ENCODE data around the gene CCDC33. TPM values are rescaled to one million over a fixed set of nuclear protein-coding genes. Genes with fewer than 3 reads are reported as not detected.

Gene CCDC33
- total and polyA plus RNA-seq, 12 donors, result not detected

DNA sequence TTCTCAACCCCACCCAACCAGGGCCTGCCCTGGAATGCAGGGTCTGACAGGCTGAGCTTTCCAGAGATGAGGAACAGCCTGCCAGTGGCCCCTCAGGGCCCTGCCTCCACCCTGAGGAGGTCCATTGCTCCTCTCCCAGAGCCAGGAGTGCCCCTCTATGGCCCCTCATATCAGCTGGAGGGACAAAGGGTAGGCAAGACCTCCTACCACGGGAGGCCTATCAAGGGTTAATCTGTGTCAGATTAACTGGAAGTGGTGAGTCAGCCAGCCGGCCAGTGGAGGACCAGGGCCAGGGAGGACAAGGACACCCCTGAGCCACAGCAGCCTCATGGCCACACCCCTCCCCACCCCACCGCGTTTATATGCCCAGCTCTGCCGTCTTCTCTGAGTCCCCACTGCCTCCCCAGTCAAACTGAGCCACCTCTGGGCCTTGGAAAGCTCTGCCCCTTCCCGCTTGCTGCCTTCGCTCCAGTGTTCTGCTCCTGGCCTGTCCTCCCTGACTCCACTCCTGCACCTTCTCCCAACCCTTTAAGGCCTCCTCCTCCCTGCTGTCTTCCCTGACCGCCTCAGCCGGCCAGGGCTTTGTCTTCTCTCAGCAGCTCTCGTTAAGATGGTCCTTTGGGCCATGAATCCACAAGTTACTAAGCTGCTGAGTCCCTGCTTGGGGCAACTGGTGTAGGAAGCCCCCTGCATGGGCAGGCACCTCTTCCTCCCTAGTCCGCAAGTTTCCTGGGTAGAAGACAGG is 6.5 kb downstream of the CCDC33 start:
- Histone ChIP-seq H3K9me3 (no peaks in the 10 kb centered on the region), H3K4me1 (peaks cover 23 to 56% (median 45%) of the 10 kb centered on the region in 9 donors), H3K27me3 (peaks cover 0 to 22% (median 11%) of the 10 kb centered on the region in 7 donors), H3K27ac (peak overlapping the region in 2 of 10 donors; percentile 7 to 30), H3K36me3 (no peaks in the 10 kb centered on the region), H3K4me3 (no peak overlapping the region)
- WGBS, 2 donors, result 52 to 56% methylated on average over 11 of the region's 11 CpGs
- TF ChIP-seq, protein P1, sequence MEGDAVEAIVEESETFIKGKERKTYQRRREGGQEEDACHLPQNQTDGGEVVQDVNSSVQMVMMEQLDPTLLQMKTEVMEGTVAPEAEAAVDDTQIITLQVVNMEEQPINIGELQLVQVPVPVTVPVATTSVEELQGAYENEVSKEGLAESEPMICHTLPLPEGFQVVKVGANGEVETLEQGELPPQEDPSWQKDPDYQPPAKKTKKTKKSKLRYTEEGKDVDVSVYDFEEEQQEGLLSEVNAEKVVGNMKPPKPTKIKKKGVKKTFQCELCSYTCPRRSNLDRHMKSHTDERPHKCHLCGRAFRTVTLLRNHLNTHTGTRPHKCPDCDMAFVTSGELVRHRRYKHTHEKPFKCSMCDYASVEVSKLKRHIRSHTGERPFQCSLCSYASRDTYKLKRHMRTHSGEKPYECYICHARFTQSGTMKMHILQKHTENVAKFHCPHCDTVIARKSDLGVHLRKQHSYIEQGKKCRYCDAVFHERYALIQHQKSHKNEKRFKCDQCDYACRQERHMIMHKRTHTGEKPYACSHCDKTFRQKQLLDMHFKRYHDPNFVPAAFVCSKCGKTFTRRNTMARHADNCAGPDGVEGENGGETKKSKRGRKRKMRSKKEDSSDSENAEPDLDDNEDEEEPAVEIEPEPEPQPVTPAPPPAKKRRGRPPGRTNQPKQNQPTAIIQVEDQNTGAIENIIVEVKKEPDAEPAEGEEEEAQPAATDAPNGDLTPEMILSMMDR (IDR thresholded peaks at IDR 0.05), result no peak
- intact Hi-C loops (cut with DNase I), result loop anchor here in 5 of 10 donors (5.0 to 10.0 kb wide), 5 partner anchors 88 to 118 kb away; partner anchors contain the start of gene ISLR2 (in 1 of the 5)
- ATAC-seq (peak in 1 of 8 donors; percentile 14), DNase-seq (no peak)

DNA sequence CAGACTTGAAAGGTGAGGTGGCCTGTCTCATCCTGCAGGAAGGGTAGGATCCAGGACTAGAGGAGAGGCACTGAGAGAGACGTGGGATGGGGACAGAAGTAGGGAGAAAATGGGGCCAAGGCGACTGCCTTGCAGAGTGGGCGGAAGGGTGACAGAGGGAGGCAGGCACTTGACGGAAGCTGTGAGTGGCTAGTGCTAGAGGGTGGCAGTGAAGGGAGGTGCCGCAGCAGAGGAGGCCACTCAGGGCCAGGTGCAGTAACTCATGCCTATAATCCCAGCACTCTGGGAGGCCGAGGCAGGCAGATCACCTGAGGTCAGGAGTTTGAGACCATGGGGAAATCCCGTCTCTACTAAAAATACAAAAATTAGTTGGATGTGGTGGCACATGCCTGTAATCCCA is 7.3 kb downstream of the CCDC33 start:
- TF ChIP-seq, protein P1 (IDR thresholded peaks at IDR 0.05), result no peak
- ATAC-seq, result no peak
- 87 to 97% methylated on average over 7 of the region's 7 CpGs for WGBS, 2 donors
- H3K4me3 ChIP-seq, result no peak overlapping the region
- H3K36me3 ChIP-seq, result no peaks in the 10 kb centered on the region
- H3K27me3 ChIP-seq, result peaks cover 0 to 22% (median 11%) of the 10 kb centered on the region in 7 donors
- intact Hi-C loops (cut with DNase I), result loop anchor here in 5 of 10 donors (5.0 to 10.0 kb wide), 5 partner anchors 89 to 119 kb away; partner anchors contain the start of gene ISLR2 (in 1 of the 5)
- H3K27ac ChIP-seq, result no peak overlapping the region
- no peak for DNase-seq
- H3K4me1 ChIP-seq, result peaks cover 23 to 56% (median 45%) of the 10 kb centered on the region in 9 donors
- no peaks in the 10 kb centered on the region for H3K9me3 ChIP-seq

DNA sequence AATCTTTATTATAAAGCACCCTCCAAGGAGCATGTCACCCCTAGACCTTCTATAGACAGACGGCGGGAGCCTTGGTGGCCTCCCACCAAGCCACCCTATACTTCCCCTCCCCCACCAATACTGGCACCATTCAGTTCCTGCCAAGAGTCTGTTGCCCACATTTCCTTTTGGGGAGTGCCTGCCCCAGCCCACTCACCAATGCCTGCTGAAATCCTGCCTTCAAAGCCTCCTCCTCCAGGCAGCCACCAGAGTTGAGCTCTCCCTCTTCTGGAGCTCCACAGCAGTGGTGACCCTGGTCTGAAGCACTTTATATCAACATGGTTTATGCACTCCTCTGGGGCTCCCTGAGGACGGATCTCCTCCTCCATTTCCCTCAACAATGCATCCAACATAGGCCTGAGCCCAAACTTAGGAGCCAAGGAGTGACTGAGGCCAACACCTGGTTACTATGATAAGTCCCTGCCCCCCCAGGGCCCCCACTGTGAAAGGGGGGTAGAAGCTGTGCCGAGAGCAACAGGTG is 8.8 kb downstream of the CCDC33 start:
- Histone ChIP-seq H3K4me3 (no peak overlapping the region), H3K27me3 (peaks cover 0 to 22% (median 11%) of the 10 kb centered on the region in 7 donors), H3K9me3 (no peaks in the 10 kb centered on the region), H3K27ac (no peak overlapping the region), H3K4me1 (peaks cover 16 to 45% (median 35%) of the 10 kb centered on the region in 9 donors), H3K36me3 (no peaks in the 10 kb centered on the region)
- intact Hi-C loops (cut with DNase I), result loop anchor here in 5 of 10 donors (2.0 to 10.0 kb wide), 6 partner anchors 66 to 120 kb away; partner anchors contain the start of gene ISLR2 (in 1 of the 5)
- TF ChIP-seq, protein P1 (IDR thresholded peaks at IDR 0.05), result no peak
- ATAC-seq (no peak), DNase-seq (no peak)
- WGBS, 2 donors, result 62% methylated on average over 4 of the region's 4 CpGs

DNA sequence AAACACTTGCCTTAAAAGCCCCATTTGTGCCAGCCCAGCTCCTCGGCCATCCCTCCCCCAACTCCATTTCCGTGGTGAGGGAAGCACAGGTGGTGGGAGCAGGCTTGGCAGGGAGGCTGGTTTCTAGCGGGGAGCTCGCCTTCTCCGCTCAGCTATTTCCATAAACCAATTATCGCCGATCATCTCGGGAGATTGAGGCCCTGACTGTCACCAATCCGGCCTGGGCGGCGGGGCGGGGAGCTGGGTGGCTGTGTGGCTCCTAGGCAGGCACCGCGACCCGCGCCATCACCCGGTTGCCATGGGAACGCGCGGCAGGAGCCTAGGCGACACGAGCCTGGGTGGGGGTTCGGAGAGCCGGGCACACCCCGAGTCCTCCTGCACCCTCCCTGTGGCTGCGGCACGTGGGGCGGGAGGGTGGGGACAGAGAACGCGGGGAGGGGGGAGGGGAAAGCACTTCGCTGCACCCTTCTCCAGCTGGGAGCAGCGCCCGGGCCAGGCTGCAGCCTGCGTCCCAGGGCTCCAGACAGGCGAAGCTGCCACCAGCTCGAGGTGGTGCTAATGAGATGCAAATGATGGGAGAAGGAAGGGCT is 9.3 kb downstream of the CCDC33 start:
- H3K27me3 ChIP-seq, result peaks cover 0 to 22% (median 11%) of the 10 kb centered on the region in 7 donors
- no peaks in the 10 kb centered on the region for H3K36me3 ChIP-seq
- H3K4me1 ChIP-seq, result peaks cover 12 to 44% (median 31%) of the 10 kb centered on the region in 9 donors
- WGBS, 2 donors, result 7% methylated on average over 32 to 36 of the region's 36 CpGs
- intact Hi-C loops (cut with DNase I), result loop anchor here in 4 of 10 donors (2.0 to 10.0 kb wide), 4 partner anchors 65 to 121 kb away; partner anchors contain the start of gene ISLR2 (in 1 of the 4)
- H3K27ac ChIP-seq, result no peak overlapping the region
- no peaks in the 10 kb centered on the region for H3K9me3 ChIP-seq
- ATAC-seq (peak in 6 of 8 donors; percentile 5 to 47 (median 29)), DNase-seq (peak in 1 of 2 donors; percentile 22)
- TF ChIP-seq, protein P1 (IDR thresholded peaks at IDR 0.05), result no peak
- no peak overlapping the region for H3K4me3 ChIP-seq

Measured in heart right ventricle (tissue), 16 donors.